HG03025 (cell line): Measurements from ENCODE around the gene DRG1.
"Not testable (repeated sequence)": the region's sequence is repeated elsewhere in the genome, so short reads cannot be mapped to it uniquely, and the experiment has no call there.

Source experiments
- ATAC-seq: cut with Tn5 transposase; IDR thresholded peaks from one replicate; pipeline ENCODE4 v1.9.1; 2021; ENCODE audit warnings: mild to moderate bottlenecking, moderate library complexity; ENCODE audit not compliant: unreplicated experiment, low FRiP score

DRG1 gene

GRCh38 chr22:31441652-31442051, 42.2 kb downstream of the DRG1 start:
- no peak for ATAC-seq

DNA sequence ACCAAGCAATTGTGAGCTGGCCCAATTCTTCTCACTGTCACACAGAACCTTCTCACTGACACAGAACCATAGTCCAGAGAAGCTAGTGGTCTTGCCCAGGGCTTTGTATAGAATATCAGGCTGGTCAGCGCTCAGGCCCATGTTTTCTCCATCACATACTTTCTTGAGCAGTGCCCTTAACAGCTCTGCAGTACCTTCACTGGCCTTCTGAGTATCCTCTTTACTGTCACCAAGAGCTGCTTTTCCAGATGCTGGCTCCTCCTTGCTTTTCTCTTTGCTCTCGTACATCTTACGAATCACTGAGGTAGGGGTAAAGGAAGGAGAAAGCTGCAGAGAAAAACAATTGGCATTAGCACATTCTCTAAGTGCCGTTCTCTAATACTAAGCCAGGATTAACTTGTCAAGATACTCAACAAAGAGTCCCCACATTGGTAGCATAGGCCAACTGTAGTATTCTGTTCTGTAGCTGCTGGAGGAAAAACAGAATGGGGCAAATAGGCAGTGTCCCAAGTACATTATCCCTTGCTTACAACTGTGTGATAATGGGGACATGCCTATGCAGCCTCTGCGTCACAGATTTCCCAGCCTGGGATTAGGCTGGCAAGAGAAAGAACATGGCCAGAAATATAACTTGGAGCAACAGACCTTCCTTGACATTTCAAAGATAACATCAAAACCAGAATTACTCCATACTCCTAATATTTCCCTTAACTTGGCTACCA, 43.5 kb downstream of the DRG1 start:
- ATAC-seq = no peak

GRCh38 chr22:31443516-31443915, 44.1 kb downstream of the DRG1 start:
- ATAC-seq = no peak

DNA sequence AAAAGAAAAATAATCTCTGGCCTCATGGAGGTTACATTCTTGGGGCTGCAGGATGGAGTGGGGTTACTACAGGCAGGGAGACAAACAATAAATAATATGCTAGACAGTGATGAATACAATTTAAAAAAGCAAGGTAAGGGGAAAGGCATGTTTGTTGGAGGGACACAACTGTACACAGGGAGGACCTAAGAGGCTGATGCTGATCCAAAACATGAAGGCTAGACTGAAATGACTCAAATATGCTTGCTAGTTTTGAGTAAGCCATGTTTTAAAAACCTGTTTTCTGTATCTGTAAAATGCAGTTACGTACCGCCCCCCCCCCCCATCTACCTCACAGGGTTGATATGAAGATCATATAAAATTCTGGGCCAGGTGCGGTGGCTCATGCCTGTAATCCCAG, 46.2 kb downstream of the DRG1 start:
- no peak for ATAC-seq

GRCh38 chr22:31446208-31446607, 46.8 kb downstream of the DRG1 start:
- no peak for ATAC-seq

DNA sequence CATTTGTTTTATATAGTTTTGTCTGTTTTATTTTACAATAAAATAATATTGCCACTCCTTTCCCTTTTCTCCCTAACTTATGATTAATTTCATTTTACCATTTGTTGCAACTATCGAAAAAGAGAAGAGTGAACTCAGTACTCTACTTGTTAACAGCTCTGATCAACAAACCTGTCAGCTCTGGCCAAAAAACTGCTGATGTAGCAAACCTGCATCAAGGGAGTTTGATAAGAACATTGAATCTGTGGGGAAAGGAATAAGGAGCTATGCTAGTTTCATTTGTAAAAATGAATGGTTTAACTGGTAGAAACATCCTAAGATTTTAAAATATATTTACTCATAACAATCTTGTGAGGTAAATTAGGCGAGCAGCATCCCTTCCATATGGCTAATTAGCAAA, 47.4 kb downstream of the DRG1 start:
- ATAC-seq = no peak

- ATAC-seq = no peak
These were observed 47.9 kb downstream of the DRG1 start for GRCh38 chr22:31447337-31447736.

- no peak for ATAC-seq
These were observed 49.0 kb downstream of the DRG1 start for GRCh38 chr22:31448382-31448781.

DNA sequence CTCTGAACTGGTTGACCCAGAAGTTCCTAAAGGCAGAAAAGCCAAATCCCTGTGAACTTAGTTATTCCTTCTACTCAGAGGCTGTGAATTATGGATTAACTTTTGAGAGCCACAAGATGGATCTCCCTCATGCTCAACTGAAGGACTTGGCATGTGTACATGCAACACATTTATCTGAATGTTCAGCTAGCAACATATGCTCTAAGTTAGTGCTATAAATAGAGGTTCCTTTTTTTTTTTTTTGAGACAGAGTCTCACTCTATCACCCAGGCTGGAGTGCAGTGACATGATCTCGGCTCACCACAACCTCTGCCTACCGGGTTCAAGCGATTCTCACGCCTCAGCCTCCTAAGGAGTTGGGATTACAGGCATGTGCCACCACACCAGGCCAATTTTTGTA, 50.1 kb downstream of the DRG1 start:
- ATAC-seq = no peak

DNA sequence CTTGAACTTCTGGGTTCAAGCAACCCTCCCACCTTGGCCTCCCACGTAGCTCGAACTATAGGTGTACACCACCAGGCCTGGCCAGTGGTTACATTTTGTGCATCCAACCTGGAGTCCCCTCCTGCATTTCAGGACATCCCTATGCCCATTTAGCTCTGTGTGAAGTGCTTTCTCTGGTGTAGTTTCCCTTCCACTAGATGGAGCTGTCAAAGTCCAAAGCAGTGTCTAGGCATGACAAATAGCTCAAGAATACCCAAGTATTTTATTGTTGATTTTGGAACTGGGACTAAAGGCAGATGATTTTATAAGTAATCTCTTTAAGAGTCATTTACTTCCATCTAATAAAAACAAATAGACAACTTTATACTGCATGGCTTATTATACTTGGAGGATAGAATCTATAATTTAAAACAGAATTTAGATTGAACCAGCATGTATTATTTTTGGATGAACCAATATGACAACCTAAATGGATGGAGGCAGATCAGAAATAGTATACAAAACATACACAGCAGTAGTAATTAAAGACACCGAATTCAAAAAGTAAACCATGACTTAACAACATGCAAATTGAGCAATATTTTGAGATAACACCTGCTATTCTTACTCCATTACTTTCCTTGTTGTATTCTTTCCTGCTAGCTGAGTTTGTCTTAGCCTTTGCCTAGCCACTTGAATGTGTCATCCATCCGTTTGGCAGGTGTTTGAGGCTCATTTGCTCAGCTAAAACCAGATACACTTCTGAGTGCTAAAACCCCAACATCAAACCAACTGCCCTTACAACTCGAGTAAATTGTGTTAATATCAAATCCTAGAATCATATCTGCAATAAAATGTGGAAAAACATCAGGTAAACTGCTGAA, 52.5 kb downstream of the DRG1 start:
- no peak for ATAC-seq

- ATAC-seq = no peak
These were observed 62.3 kb downstream of the DRG1 start for GRCh38 chr22:31461699-31462098.

GRCh38 chr22:31465307-31465706, 65.9 kb downstream of the DRG1 start:
- no peak for ATAC-seq

DNA sequence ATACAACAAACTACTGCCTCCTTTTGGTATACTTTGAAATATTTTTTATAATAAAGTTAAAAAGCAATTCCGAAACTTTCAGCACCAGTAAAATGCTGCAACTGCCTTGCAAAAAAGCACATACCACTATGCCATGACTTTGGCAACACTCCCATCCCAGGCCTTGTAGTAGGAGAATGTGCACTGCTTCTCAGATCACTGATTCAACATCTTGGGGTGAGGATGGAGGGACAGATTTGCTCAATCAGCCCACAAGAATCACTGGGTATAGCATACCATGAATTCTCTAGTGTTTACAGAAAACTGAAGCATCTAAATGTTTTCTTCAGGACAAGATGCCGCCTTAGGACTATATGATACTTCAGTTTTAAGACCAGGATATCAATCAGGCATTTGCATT, 75.3 kb downstream of the DRG1 start:
- ATAC-seq = no peak

GRCh38 chr22:31475800-31476199, 76.4 kb downstream of the DRG1 start:
- no peak for ATAC-seq

- no peak for ATAC-seq
These were observed 77.9 kb downstream of the DRG1 start for GRCh38 chr22:31477329-31477728.

GRCh38 chr22:31481129-31481528, 81.7 kb downstream of the DRG1 start:
- no peak for ATAC-seq

- not testable (repeated sequence) for ATAC-seq
These were observed 83.1 kb downstream of the DRG1 start for GRCh38 chr22:31482470-31482869.
